T-helper 1 cell treated with Interleukin-12 subunit alpha and Interleukin-12 subunit beta and Interleukin-4 antibody, amounts not matched to agents 30 μg/mL and 1 μg/mL, for 36 hours (primary cell): ENCODE measurements around the gene DLGAP1.
"Not testable (repeated sequence)": the region's sequence is repeated elsewhere in the genome, so short reads cannot be mapped to it uniquely, and the experiment has no call there.

ENCODE experiments used
- H3K27ac Mint-ChIP-seq: one replicate; pipeline ENCODE4 v1.8.0; 2021; ENCODE audit warnings: mild to moderate bottlenecking, mixed read lengths
- H3K27me3 Mint-ChIP-seq: one replicate; pipeline ENCODE4 v1.8.0; 2021; ENCODE audit warnings: low read depth, mixed read lengths
- H3K36me3 Mint-ChIP-seq: one replicate; pipeline ENCODE4 v1.8.0; 2021; ENCODE audit warnings: low read depth, mixed read lengths
- H3K4me1 Mint-ChIP-seq: one replicate; pipeline ENCODE4 v1.8.0; 2021; ENCODE audit warnings: low read depth, mixed read lengths
- H3K4me3 Mint-ChIP-seq: one replicate; pipeline ENCODE4 v1.8.0; 2021; ENCODE audit warnings: mild to moderate bottlenecking, moderate library complexity, mixed read lengths
- H3K9me3 Mint-ChIP-seq: one replicate; pipeline ENCODE4 v1.8.0; 2021; ENCODE audit warnings: mixed read lengths

Gene DLGAP1

GRCh38 chr18:4353853-4354418, 101.2 kb downstream of the DLGAP1 start:
- peaks cover 9% of the 10 kb centered on the region for H3K9me3 Mint-ChIP-seq
- H3K4me1 Mint-ChIP-seq = no peaks in the 10 kb centered on the region
- no peaks in the 10 kb centered on the region for H3K27me3 Mint-ChIP-seq
- no peaks in the 10 kb centered on the region for H3K36me3 Mint-ChIP-seq
- no peak overlapping the region for H3K4me3 Mint-ChIP-seq
- no peak overlapping the region for H3K27ac Mint-ChIP-seq

GRCh38 chr18:4352746-4353551, 102.2 kb downstream of the DLGAP1 start:
- Mint-ChIP-seq H3K27ac (no peak overlapping the region), H3K9me3 (peaks cover 9% of the 10 kb centered on the region), H3K36me3 (no peaks in the 10 kb centered on the region), H3K4me3 (no peak overlapping the region), H3K4me1 (no peaks in the 10 kb centered on the region), H3K27me3 (no peaks in the 10 kb centered on the region)

- Mint-ChIP-seq H3K4me3 (no peak overlapping the region), H3K4me1 (no peaks in the 10 kb centered on the region), H3K27me3 (no peaks in the 10 kb centered on the region)
These were observed 104.1 kb downstream of the DLGAP1 start for GRCh38 chr18:4351005-4351404.

GRCh38 chr18:4335386-4335785, 119.7 kb downstream of the DLGAP1 start:
- peaks cover 8% of the 10 kb centered on the region for H3K9me3 Mint-ChIP-seq
- H3K4me1 Mint-ChIP-seq = no peaks in the 10 kb centered on the region
- H3K4me3 Mint-ChIP-seq = no peak overlapping the region
- H3K36me3 Mint-ChIP-seq = no peaks in the 10 kb centered on the region
- no peak overlapping the region for H3K27ac Mint-ChIP-seq
- no peaks in the 10 kb centered on the region for H3K27me3 Mint-ChIP-seq

More at GRCh38 chr18:4351005-4351404, 104.1 kb downstream of the DLGAP1 start:
- no peak overlapping the region for H3K27ac Mint-ChIP-seq
- peaks cover 3% of the 10 kb centered on the region for H3K9me3 Mint-ChIP-seq
- H3K36me3 Mint-ChIP-seq = no peaks in the 10 kb centered on the region

GRCh38 chr18:4333043-4333442, 122.1 kb downstream of the DLGAP1 start:
- H3K36me3 Mint-ChIP-seq = no peaks in the 10 kb centered on the region
- H3K4me3 Mint-ChIP-seq = no peak overlapping the region
- no peaks in the 10 kb centered on the region for H3K27me3 Mint-ChIP-seq
- no peaks in the 10 kb centered on the region for H3K4me1 Mint-ChIP-seq
- H3K9me3 Mint-ChIP-seq = peaks cover 9% of the 10 kb centered on the region
- H3K27ac Mint-ChIP-seq = no peak overlapping the region

GRCh38 chr18:4319738-4320677, 135.1 kb downstream of the DLGAP1 start:
- H3K4me3 Mint-ChIP-seq = no peak overlapping the region
- no peaks in the 10 kb centered on the region for H3K4me1 Mint-ChIP-seq
- no peaks in the 10 kb centered on the region for H3K36me3 Mint-ChIP-seq
- peaks cover 6% of the 10 kb centered on the region for H3K9me3 Mint-ChIP-seq
- no peaks in the 10 kb centered on the region for H3K27me3 Mint-ChIP-seq
- H3K27ac Mint-ChIP-seq = no peak overlapping the region

- Mint-ChIP-seq H3K4me1 (no peaks in the 10 kb centered on the region), H3K27ac (no peak overlapping the region), H3K27me3 (no peaks in the 10 kb centered on the region)
These were observed 136.8 kb downstream of the DLGAP1 start for GRCh38 chr18:4318311-4318710.

GRCh38 chr18:4311945-4312344, 143.2 kb downstream of the DLGAP1 start:
- not testable (repeated sequence) for H3K27ac Mint-ChIP-seq, H3K27me3 Mint-ChIP-seq, H3K4me1 Mint-ChIP-seq

More at GRCh38 chr18:4318311-4318710, 136.8 kb downstream of the DLGAP1 start:
- H3K36me3 Mint-ChIP-seq = no peaks in the 10 kb centered on the region
- peaks cover 6% of the 10 kb centered on the region for H3K9me3 Mint-ChIP-seq
- H3K4me3 Mint-ChIP-seq = no peak overlapping the region

GRCh38 chr18:4311136-4311535, 144.0 kb downstream of the DLGAP1 start:
- no peaks in the 10 kb centered on the region for H3K9me3 Mint-ChIP-seq
- H3K36me3 Mint-ChIP-seq = no peaks in the 10 kb centered on the region
- no peak overlapping the region for H3K4me3 Mint-ChIP-seq
- no peak overlapping the region for H3K27ac Mint-ChIP-seq
- no peaks in the 10 kb centered on the region for H3K4me1 Mint-ChIP-seq
- no peaks in the 10 kb centered on the region for H3K27me3 Mint-ChIP-seq

More at GRCh38 chr18:4311945-4312344, 143.2 kb downstream of the DLGAP1 start:
- H3K36me3 Mint-ChIP-seq, H3K4me3 Mint-ChIP-seq, H3K9me3 Mint-ChIP-seq: not testable (repeated sequence)

GRCh38 chr18:4309227-4309626, 145.9 kb downstream of the DLGAP1 start:
- H3K27me3 Mint-ChIP-seq = no peaks in the 10 kb centered on the region
- no peaks in the 10 kb centered on the region for H3K36me3 Mint-ChIP-seq
- no peaks in the 10 kb centered on the region for H3K4me1 Mint-ChIP-seq
- H3K27ac Mint-ChIP-seq = no peak overlapping the region
- H3K4me3 Mint-ChIP-seq = no peak overlapping the region
- H3K9me3 Mint-ChIP-seq = no peaks in the 10 kb centered on the region

GRCh38 chr18:4308576-4308975, 146.5 kb downstream of the DLGAP1 start:
- H3K36me3 Mint-ChIP-seq = no peaks in the 10 kb centered on the region
- no peaks in the 10 kb centered on the region for H3K9me3 Mint-ChIP-seq
- H3K27ac Mint-ChIP-seq = no peak overlapping the region
- no peak overlapping the region for H3K4me3 Mint-ChIP-seq
- H3K4me1 Mint-ChIP-seq = no peaks in the 10 kb centered on the region
- no peaks in the 10 kb centered on the region for H3K27me3 Mint-ChIP-seq

- no peaks in the 10 kb centered on the region for H3K27me3 Mint-ChIP-seq
- no peaks in the 10 kb centered on the region for H3K36me3 Mint-ChIP-seq
- H3K4me3 Mint-ChIP-seq = no peak overlapping the region
- H3K9me3 Mint-ChIP-seq = peaks cover 8% of the 10 kb centered on the region
- no peak overlapping the region for H3K27ac Mint-ChIP-seq
- H3K4me1 Mint-ChIP-seq = no peaks in the 10 kb centered on the region
These were observed 155.7 kb downstream of the DLGAP1 start for GRCh38 chr18:4299395-4299794.

- Mint-ChIP-seq H3K4me1 (no peaks in the 10 kb centered on the region), H3K9me3 (peaks cover 8% of the 10 kb centered on the region), H3K27ac (no peak overlapping the region), H3K36me3 (no peaks in the 10 kb centered on the region), H3K4me3 (no peak overlapping the region), H3K27me3 (no peaks in the 10 kb centered on the region)
These were observed 161.8 kb downstream of the DLGAP1 start for GRCh38 chr18:4293337-4293736.

- no peaks in the 10 kb centered on the region for H3K36me3 Mint-ChIP-seq
- no peaks in the 10 kb centered on the region for H3K27me3 Mint-ChIP-seq
- H3K9me3 Mint-ChIP-seq = peaks cover 5% of the 10 kb centered on the region
- no peak overlapping the region for H3K4me3 Mint-ChIP-seq
- no peaks in the 10 kb centered on the region for H3K4me1 Mint-ChIP-seq
- H3K27ac Mint-ChIP-seq = no peak overlapping the region
These were observed 162.4 kb downstream of the DLGAP1 start for GRCh38 chr18:4292696-4293095.
